ENCODE data around the gene KIAA1958. TPM values are rescaled to one million over a fixed set of nuclear protein-coding genes. Genes with fewer than 3 reads are reported as not detected.

The KIAA1958 gene
- polyA plus RNA-seq, 3 donors, result 1.9 to 4.2 (median 1.9) TPM

- no peak for DNase-seq
- peaks cover 14 to 25% of the 10 kb centered on the region in 2 donors for H3K4me1 ChIP-seq (ENCODE audit: control insufficient read depth in 1 of 2, insufficient read depth in 2 of 2, low read length in 2 of 2)
- peaks cover 4 to 12% (median 5%) of the 10 kb centered on the region in 3 donors for H3K27me3 Mint-ChIP-seq (ENCODE audit: low read depth in 3 of 3)
- H3K27me3 ChIP-seq (ENCODE audit: control insufficient read depth in 2 of 2, insufficient read depth in 2 of 2, low read length in 2 of 2), result no peaks in the 10 kb centered on the region
- H3K9ac ChIP-seq (ENCODE audit: insufficient read depth, low read length, poor library complexity, severe bottlenecking), result no peak overlapping the region
- H3K9me3 ChIP-seq (replicated peaks in 1 of 2; ENCODE audit: control insufficient read depth in 1 of 2, insufficient read depth in 1 of 2, low read length in 2 of 2), result peaks cover 0 to 4% of the 10 kb centered on the region in 2 donors
- H3K27ac ChIP-seq (ENCODE audit: low read depth in 1 of 2, low read length in 2 of 2), result no peak overlapping the region
- H3K4me3 Mint-ChIP-seq, result no peak overlapping the region
- H3K79me2 ChIP-seq (ENCODE audit: insufficient read depth, low read length), result peaks cover 73% of the 10 kb centered on the region
- TF ChIP-seq CTCF (IDR thresholded peaks at IDR 0.05), result no peak
- H3K36me3 ChIP-seq (replicated peaks in 1 of 2; ENCODE audit: control insufficient read depth in 1 of 2, insufficient read depth in 2 of 2, low read length in 2 of 2), result peaks cover 0 to 13% of the 10 kb centered on the region in 2 donors
- H3K27ac Mint-ChIP-seq, result no peak overlapping the region
- intact Hi-C loops (cut with micrococcal nuclease), result no loop called here
- H2AFZ ChIP-seq (ENCODE audit: insufficient read depth, low read depth, low read length, poor library complexity, severe bottlenecking), result no peak overlapping the region
- no CpG with 5 or more reads among the region's 4 CpGs for WGBS (ENCODE audit: insufficient coverage)
- H3K4me1 Mint-ChIP-seq, result peaks cover 44% of the 10 kb centered on the region
- H4K20me1 ChIP-seq (ENCODE audit: insufficient read depth, low read length), result no peaks in the 10 kb centered on the region
- H3K9me3 Mint-ChIP-seq, result peaks cover 11 to 20% (median 14%) of the 10 kb centered on the region in 7 donors
- H3K36me3 Mint-ChIP-seq, result peaks cover 13 to 23% of the 10 kb centered on the region in 2 donors
- no peak overlapping the region for H3K4me3 ChIP-seq (replicated peaks in 1 of 3; ENCODE audit: low read depth in 2 of 3, low read length in 3 of 3)
- no peak overlapping the region for H3K4me2 ChIP-seq (replicated peaks; ENCODE audit: extremely low read depth, low read length, poor library complexity, severe bottlenecking)
These were observed 3.4 kb downstream of the KIAA1958 start for GRCh38 chr9:112489876-112490666.

GRCh38 chr9:112493393-112494137 lies 6.9 kb downstream of the KIAA1958 start:
- Histone ChIP-seq H2AFZ (ENCODE audit: insufficient read depth, low read depth, low read length, poor library complexity, severe bottlenecking) (no peak overlapping the region), H3K4me1 (ENCODE audit: control insufficient read depth in 1 of 2, insufficient read depth in 2 of 2, low read length in 2 of 2) (peaks cover 28 to 33% of the 10 kb centered on the region in 2 donors), H3K9me3 (replicated peaks in 1 of 2; ENCODE audit: control insufficient read depth in 1 of 2, insufficient read depth in 1 of 2, low read length in 2 of 2) (peaks cover 0 to 4% of the 10 kb centered on the region in 2 donors), H3K9ac (ENCODE audit: insufficient read depth, low read length, poor library complexity, severe bottlenecking) (no peak overlapping the region), H3K27me3 (ENCODE audit: control insufficient read depth in 2 of 2, insufficient read depth in 2 of 2, low read length in 2 of 2) (no peaks in the 10 kb centered on the region), H4K20me1 (ENCODE audit: insufficient read depth, low read length) (no peaks in the 10 kb centered on the region), H3K4me2 (replicated peaks; ENCODE audit: extremely low read depth, low read length, poor library complexity, severe bottlenecking) (no peak overlapping the region), H3K79me2 (ENCODE audit: insufficient read depth, low read length) (peaks cover 76% of the 10 kb centered on the region), H3K27ac (ENCODE audit: low read depth in 1 of 2, low read length in 2 of 2) (no peak overlapping the region), H3K4me3 (replicated peaks in 1 of 3; ENCODE audit: low read depth in 2 of 3, low read length in 3 of 3) (no peak overlapping the region), H3K36me3 (replicated peaks in 1 of 2; ENCODE audit: control insufficient read depth in 1 of 2, insufficient read depth in 2 of 2, low read length in 2 of 2) (peaks cover 0 to 13% of the 10 kb centered on the region in 2 donors)
- H3K9me3 Mint-ChIP-seq, result peaks cover 14 to 22% (median 15%) of the 10 kb centered on the region in 7 donors
- intact Hi-C loops (cut with micrococcal nuclease), result no loop called here
- peaks cover 54% of the 10 kb centered on the region for H3K4me1 Mint-ChIP-seq
- no peaks in the 10 kb centered on the region for H3K27me3 Mint-ChIP-seq (ENCODE audit: low read depth in 3 of 3)
- no peak for DNase-seq
- H3K4me3 Mint-ChIP-seq, result no peak overlapping the region
- H3K27ac Mint-ChIP-seq, result no peak overlapping the region
- TF ChIP-seq CTCF (IDR thresholded peaks at IDR 0.05), result no peak
- WGBS (ENCODE audit: insufficient coverage), result no CpG with 5 or more reads among the region's 1 CpG
- peaks cover 13 to 26% of the 10 kb centered on the region in 2 donors for H3K36me3 Mint-ChIP-seq

All from CD14-positive monocyte (primary cell).